ENCODE results near the gene DUSP21.
"Not testable (repeated sequence)": the region's sequence is repeated elsewhere in the genome, so short reads cannot be mapped to it uniquely, and the experiment has no call there.

The DUSP21 gene

DNA sequence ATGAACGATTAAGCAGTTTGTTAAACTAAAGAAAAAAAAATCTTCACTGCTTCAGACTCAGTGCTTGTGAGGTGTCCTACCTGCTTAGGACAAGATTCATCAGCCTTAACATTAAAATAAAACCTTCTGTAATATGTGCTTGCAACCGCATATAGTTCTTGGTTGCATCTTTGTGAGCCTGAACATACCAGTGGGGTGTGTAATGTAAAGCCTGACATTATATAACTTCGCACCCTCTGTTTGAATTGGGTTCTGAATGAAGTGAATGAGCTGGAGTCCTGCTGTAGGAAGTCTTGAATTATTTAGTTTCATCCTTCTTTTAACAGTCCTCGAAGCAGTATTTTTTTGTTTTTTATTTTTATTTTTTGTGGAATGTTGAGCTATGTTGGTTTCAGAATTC is 32.3 kb downstream of the DUSP21 start:
- no peak for DNase-seq

DNA sequence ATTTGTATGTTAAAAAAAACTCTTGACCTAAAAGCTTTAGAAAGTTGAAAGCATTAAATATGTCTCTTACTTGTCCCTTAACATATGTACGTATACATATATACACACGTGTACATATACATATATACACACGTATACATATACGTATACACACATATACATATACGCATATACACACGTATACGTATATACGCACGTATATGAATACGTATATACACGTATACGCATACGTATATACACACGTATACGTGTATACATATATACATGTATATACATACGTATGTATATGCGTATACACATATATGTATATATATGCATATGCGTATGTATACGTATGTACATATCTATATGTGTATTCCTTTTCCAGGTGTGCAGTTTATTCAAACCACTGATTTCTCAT is 32.9 kb downstream of the DUSP21 start:
- DNase-seq, result no peak

DNA sequence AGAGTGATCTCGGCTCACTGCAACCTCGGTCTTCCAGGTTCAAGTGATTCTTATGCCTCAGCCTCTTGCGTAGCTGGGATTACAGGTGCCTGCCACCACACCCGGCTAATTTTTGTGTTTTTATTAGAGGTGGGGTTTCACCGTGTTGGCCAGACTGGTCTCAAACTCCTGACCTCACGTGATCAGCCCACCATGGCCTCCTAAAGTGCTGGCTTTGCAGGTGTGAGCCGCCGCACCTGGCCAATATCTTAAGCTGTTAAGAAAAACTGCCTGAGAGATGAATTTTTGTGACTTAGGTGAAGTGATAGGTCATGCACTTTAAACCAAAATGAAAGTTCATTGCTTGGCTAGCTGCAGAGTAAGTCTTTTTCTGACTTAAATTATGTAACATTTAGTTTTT is 35.0 kb downstream of the DUSP21 start:
- no peak for DNase-seq

DNA sequence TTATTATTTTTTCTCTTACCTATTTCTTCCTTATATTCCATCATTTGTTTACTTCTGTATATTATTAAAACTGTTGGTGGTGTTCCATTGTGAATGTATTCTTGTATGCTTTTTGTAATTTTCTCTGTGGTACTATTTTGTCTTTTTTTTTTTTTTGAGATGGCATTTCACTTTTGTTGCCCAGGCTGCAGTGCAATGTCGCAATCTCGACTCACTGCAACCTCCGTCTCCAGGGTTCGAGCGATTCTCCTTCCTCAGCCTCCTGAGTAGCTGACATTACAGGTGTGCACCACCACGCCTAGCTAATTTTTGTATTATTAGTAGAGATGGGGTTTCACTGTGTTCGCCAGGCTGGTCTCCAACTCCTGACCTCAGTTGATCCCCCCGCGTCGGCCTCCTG is 37.7 kb downstream of the DUSP21 start:
- DNase-seq, result no peak

DNA sequence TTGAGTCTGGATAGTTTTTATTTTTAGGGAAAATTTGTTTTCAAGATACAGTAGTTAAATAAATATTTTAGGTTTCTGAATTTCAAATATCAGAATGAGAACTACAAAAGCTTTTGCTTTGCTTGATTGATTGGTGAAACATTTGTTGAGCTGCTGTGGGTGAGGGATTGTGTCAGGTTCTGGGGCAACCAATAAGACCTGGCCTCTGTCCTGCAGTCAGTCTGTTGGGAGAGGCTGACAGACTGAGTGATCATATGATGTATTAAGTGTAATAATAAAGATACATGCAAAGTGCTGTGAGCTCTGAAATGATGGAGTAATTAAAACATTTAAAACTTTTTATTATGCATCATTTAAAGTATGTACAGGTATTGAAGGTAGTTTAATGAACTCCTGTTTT is 38.8 kb downstream of the DUSP21 start:
- DNase-seq, result no peak

DNA sequence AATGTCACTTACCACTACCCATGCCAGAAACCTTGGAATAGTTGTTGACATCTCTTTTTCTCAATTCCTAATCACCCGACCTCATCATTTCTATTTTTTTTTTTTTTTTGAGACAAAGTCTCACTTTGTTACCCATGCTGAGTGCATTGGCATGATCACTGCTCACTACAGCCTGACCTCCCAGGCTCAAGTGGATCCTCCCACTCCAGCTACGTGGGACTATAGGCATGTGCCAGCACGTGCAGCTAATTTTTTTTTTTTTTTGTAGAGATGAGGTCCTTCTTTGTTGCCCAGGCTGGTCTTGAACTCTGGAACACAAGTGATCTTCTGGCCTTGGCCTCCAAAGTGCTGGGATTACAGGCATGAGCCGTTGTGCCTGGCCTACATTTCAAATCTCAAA is 41.1 kb downstream of the DUSP21 start:
- DNase-seq, result no peak

DNA sequence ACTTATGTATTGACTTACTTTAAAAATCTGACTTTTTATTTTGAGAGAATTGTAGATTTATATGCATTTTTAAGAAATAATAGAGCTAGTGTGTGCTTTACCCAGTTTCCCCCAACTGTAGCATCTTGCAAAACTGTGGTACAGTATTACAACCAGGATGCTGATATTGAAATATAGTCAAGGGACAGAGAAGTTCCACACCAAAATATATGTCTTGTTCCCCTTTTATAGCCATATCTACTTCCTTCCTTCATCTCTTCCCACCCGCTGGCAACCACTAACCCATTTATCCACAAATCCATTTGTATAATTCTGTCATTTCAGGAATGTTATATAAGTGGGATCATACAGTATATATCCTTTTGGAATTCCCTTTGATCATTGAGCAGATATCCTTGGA is 46.0 kb downstream of the DUSP21 start:
- peak; percentile 6 to 52 (median 32) for DNase-seq

DNA sequence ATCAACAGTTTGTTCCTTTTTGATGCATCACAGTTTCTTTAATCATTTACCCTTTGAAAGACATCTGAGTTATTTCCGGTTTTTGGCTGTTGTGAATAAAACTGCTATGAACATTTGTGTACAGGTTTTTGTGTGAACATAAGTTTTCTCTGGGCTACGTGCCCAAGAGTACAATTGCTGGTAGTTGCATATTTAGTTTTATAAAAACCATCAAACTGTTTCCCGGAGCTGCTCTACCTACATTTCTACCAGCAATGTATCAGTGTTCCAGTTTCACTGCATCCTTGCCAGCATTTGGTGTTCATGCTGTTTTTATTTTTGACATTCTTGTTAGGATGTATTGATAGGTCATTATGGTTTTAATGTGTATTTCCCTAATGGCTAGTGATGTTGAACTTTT is 46.4 kb downstream of the DUSP21 start:
- DNase-seq, result peak in 1 of 4 experiments; percentile 17

DNA sequence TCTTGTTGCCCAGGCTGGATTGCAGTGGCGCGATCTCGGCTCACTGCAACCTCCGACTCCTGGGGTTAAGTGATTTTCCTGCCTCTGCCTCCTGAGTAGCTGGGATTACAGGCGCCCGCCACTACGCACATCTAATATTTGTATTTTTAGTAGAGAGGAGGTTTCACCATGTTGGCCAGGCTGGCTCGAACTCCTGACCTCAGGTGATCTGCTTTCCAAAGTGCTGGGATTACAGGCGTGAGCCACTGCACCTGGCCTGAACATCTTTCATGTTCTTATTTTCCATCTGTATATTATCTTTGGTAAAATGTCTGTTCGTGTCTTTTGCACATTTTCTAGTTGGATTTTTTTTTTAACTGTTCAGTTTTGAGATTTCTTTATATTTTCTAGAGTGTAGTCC is 46.9 kb downstream of the DUSP21 start:
- DNase-seq, result not testable (repeated sequence)

DNA sequence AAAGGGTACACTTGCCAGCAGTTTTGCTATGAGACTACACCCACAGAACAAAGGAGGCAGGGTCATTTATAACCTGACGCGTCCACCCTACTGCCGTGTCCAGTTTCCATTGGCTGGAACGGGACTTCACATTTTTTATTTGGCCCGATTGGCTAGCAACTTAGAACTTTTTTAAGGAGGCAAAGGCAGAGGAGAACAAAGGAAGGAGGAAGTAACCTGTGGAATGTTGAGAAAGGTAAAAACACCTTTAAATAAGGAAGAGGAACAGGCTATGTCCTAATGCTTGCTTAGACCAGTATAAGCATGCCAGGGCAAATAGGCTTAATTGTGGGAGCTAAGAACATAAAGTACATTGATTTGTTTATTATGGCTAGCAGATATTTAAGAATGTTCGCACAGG is 47.8 kb downstream of the DUSP21 start:
- no peak for DNase-seq

Measured in suppressor macrophage (primary cell).